HG03196 (cell line): ENCODE measurements around the gene MYH14.
A peak's percentile ranks its signal among the peaks of the same experiment; 100 is the strongest.
"Not testable (repeated sequence)": the region's sequence is repeated elsewhere in the genome, so short reads cannot be mapped to it uniquely, and the experiment has no call there.

ENCODE experiments used
- ATAC-seq: cut with Tn5 transposase; IDR thresholded peaks from one replicate; pipeline ENCODE4 v1.9.1; 2021; ENCODE audit not compliant: unreplicated experiment

Gene MYH14

GRCh38 chr19:50330365-50331078 is 127.1 kb downstream of the MYH14 start:
- ATAC-seq = no peak

- no peak for ATAC-seq
These were observed 128.0 kb downstream of the MYH14 start for GRCh38 chr19:50331221-50331993.

- no peak for ATAC-seq
These were observed 128.5 kb downstream of the MYH14 start for GRCh38 chr19:50331994-50332243.

- ATAC-seq = no peak
These were observed 129.0 kb downstream of the MYH14 start for GRCh38 chr19:50332244-50333038.

GRCh38 chr19:50333235-50333736 is 129.9 kb downstream of the MYH14 start:
- ATAC-seq = peak; percentile 47

GRCh38 chr19:50333737-50334617 is 130.6 kb downstream of the MYH14 start:
- peak; percentile 19 for ATAC-seq

- no peak for ATAC-seq
These were observed 131.5 kb downstream of the MYH14 start for GRCh38 chr19:50334741-50335421.

- ATAC-seq = not testable (repeated sequence)
These were observed 133.6 kb downstream of the MYH14 start for GRCh38 chr19:50337031-50337430.

- no peak for ATAC-seq
These were observed 136.9 kb downstream of the MYH14 start for GRCh38 chr19:50340331-50340730.

- peak; percentile 57 for ATAC-seq
These were observed 137.7 kb downstream of the MYH14 start for GRCh38 chr19:50341091-50341564.

- ATAC-seq = no peak
These were observed 141.4 kb downstream of the MYH14 start for GRCh38 chr19:50344661-50345318.

- peak; percentile 54 for ATAC-seq
These were observed 143.7 kb downstream of the MYH14 start for GRCh38 chr19:50347089-50347581.

- ATAC-seq = no peak
These were observed 146.0 kb downstream of the MYH14 start for GRCh38 chr19:50349277-50350057.

- no peak for ATAC-seq
These were observed 148.8 kb downstream of the MYH14 start for GRCh38 chr19:50352242-50352641.

GRCh38 chr19:50353487-50353880 is 150.1 kb downstream of the MYH14 start:
- not testable (repeated sequence) for ATAC-seq

- ATAC-seq = no peak
These were observed 153.3 kb downstream of the MYH14 start for GRCh38 chr19:50356691-50357177.

- ATAC-seq = peak; percentile 49
These were observed 154.0 kb downstream of the MYH14 start for GRCh38 chr19:50357178-50358100.
